HG03575 (cell line): ENCODE measurements around the gene CHMP4B.

Experiments used
- ATAC-seq: cut with Tn5 transposase; IDR thresholded peaks from one replicate; pipeline ENCODE4 v1.9.1; 2021; ENCODE audit not compliant: unreplicated experiment, insufficient number of reproducible peaks, low FRiP score; ENCODE audit errors: extremely low read depth

Gene CHMP4B

GRCh38 chr20:33814238-33814712 is 3.1 kb downstream of the CHMP4B start:
- no peak for ATAC-seq

- no peak for ATAC-seq
Measured at GRCh38 chr20:33815671-33816070, 4.5 kb downstream of the CHMP4B start.

GRCh38 chr20:33816191-33816590 is 5.0 kb downstream of the CHMP4B start:
- ATAC-seq = no peak

DNA sequence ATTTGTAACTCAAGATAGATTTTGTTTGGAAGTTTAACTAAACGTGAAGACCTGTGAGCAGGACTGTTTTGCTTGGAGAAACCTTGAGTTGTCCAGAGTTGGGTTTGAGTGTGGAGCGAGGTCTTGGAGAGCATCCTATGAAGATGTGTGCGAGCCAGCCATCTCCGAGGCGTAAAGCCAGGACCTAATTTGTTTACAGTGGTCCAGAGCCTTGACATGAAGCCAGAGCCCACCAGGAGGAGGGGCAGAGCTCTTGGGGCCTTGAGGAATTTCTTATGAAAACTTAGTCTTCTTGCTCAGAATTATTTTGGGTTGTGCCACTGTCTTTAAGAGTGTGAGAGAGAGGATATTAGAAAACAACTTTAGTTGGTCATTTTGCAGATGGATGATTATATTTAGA is 6.3 kb downstream of the CHMP4B start:
- no peak for ATAC-seq

- no peak for ATAC-seq
Measured at GRCh38 chr20:33819456-33819855, 8.3 kb downstream of the CHMP4B start.

GRCh38 chr20:33820362-33820761 is 9.2 kb downstream of the CHMP4B start:
- no peak for ATAC-seq

- no peak for ATAC-seq
Measured at GRCh38 chr20:33821270-33821836, 10.2 kb downstream of the CHMP4B start.

DNA sequence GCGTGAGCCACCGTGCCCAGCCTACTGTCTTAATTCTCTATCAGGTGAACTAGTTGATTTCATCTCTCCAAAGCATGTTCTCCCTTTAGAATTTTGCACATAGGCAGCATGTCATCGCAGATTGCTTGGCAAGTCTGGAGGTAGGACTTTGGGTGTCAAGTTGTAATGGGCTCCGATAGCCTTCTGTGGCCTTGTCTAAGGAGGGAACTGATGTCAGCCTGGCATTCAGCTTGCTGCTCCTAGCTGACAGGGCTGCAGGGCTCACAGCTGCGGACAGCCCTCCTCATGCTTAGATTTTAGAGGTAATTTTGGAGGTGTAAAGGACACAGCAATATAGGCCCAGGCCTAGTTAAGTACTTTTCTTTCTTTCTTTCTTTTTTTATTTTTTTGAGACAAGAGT is 11.3 kb downstream of the CHMP4B start:
- ATAC-seq = no peak

GRCh38 chr20:33822991-33823390 is 11.8 kb downstream of the CHMP4B start:
- ATAC-seq = no peak

DNA sequence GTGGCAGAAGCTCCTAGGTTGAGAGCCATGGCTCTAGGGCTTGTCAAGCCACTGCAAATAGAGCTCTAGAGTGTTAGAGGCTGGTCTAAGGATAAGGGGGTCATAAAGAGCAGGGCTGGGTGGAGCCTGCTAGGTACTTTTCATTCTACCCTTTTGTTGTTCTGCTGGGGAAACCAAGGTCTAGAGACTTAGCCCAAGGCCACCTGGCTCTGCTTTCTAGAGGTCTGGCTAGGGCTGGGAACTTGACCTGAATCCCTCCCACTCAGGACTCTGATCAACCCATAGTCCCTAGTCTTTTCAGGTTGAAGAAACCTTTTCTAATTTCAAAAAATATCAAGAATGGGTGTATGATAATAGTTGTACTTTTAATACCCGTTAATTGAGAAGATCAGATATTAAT is 13.7 kb downstream of the CHMP4B start:
- no peak for ATAC-seq

GRCh38 chr20:33825340-33826269 is 14.5 kb downstream of the CHMP4B start:
- ATAC-seq = no peak

- no peak for ATAC-seq
Measured at GRCh38 chr20:33826270-33826897, 15.2 kb downstream of the CHMP4B start.

GRCh38 chr20:33827109-33827508 is 16.0 kb downstream of the CHMP4B start:
- no peak for ATAC-seq

GRCh38 chr20:33827634-33828325 is 16.6 kb downstream of the CHMP4B start:
- no peak for ATAC-seq

DNA sequence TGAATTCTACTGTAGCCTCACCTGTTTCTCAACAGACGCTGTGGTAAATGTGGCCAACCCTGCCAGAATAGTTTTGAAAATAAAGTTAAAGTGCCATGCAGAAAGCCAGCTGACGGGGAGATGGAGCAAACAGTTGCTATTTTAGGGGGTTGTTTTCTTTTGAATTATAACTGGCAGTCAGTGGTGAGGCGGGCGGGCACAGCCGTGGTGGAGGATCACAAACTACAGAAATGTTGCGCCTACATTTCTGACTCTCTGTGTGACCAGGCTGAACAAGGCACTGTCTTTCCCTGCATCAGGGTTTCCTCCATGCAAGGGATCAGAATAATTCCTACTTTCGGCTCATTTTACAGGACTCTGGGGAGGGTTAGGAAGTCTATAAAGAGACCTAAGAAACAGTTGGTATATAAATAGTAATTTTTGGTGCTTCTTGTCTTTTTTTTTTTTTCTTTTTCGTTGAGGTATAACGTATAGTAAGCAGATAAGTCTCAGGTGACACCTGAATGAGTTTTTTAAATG is 17.2 kb downstream of the CHMP4B start:
- no peak for ATAC-seq

GRCh38 chr20:33828967-33829560 is 17.9 kb downstream of the CHMP4B start:
- no peak for ATAC-seq

GRCh38 chr20:33829636-33830035 is 18.5 kb downstream of the CHMP4B start:
- no peak for ATAC-seq

GRCh38 chr20:33830371-33830770 is 19.2 kb downstream of the CHMP4B start:
- ATAC-seq = no peak
